Nephron (organoid): ENCODE measurements around the gene CTNNA3.

ENCODE experiments used
- H3K27ac Mint-ChIP-seq, 3 experiments: 2 replicates each; pipeline ENCODE4 v1.8.0; 2020; ENCODE audit warnings: mixed read lengths in 3 of 3, mild to moderate bottlenecking in 2 of 3, moderate library complexity in 1 of 3
- H3K27me3 Mint-ChIP-seq: 2 replicates; pipeline ENCODE4 v1.8.0; 2021; ENCODE audit warnings: low read depth, mild to moderate bottlenecking, moderate library complexity, mixed read lengths
- H3K36me3 Mint-ChIP-seq: 2 replicates; pipeline ENCODE4 v1.8.0; 2020; ENCODE audit warnings: low read depth, mixed read lengths
- H3K4me1 Mint-ChIP-seq: 2 replicates; pipeline ENCODE4 v1.8.0; 2020; ENCODE audit warnings: mixed read lengths
- H3K4me3 Mint-ChIP-seq, 3 experiments: 2 replicates each; pipeline ENCODE4 v1.8.0; 2020; ENCODE audit warnings: mild to moderate bottlenecking in 3 of 3, mixed read lengths in 3 of 3, moderate library complexity in 2 of 3
- H3K9me3 Mint-ChIP-seq: 2 replicates; pipeline ENCODE4 v1.8.0; 2020; ENCODE audit warnings: mixed read lengths
- TF ChIP-seq, protein P1 (sequence below), 3 experiments: fragments of 200-600 bp; sonication (generic); IDR thresholded peaks; one replicate each; pipeline ENCODE4 v1.5.0; 2021; ENCODE audit warnings: antibody characterized with exemption in 3 of 3; ENCODE audit not compliant: unreplicated experiment in 3 of 3

CTNNA3 gene

DNA sequence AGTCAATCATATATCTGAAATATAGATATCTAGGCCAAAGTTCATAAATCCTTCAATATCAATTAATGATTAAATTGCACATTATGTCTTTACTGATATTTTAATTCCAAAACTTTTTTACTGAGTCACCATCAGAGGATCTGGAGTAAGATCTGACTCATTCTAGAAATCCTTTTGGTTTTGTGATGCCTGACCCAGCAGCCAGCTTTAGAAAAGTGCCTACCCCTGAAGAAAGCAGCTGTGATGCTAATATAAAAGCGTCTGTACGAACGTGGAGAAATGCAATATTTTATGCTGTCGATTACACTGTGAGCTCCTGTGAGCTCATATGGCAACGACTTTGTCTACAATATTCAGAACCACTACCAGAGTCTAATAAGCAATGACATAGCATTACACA is 912.7 kb downstream of the CTNNA3 start:
- H3K36me3 Mint-ChIP-seq = no peaks in the 10 kb centered on the region
- H3K4me1 Mint-ChIP-seq = peaks cover 8% of the 10 kb centered on the region
- no peaks in the 10 kb centered on the region for H3K27me3 Mint-ChIP-seq
- H3K4me3 Mint-ChIP-seq = no peak overlapping the region
- no peaks in the 10 kb centered on the region for H3K9me3 Mint-ChIP-seq
- H3K27ac Mint-ChIP-seq = no peak overlapping the region
- TF ChIP-seq, protein P1, sequence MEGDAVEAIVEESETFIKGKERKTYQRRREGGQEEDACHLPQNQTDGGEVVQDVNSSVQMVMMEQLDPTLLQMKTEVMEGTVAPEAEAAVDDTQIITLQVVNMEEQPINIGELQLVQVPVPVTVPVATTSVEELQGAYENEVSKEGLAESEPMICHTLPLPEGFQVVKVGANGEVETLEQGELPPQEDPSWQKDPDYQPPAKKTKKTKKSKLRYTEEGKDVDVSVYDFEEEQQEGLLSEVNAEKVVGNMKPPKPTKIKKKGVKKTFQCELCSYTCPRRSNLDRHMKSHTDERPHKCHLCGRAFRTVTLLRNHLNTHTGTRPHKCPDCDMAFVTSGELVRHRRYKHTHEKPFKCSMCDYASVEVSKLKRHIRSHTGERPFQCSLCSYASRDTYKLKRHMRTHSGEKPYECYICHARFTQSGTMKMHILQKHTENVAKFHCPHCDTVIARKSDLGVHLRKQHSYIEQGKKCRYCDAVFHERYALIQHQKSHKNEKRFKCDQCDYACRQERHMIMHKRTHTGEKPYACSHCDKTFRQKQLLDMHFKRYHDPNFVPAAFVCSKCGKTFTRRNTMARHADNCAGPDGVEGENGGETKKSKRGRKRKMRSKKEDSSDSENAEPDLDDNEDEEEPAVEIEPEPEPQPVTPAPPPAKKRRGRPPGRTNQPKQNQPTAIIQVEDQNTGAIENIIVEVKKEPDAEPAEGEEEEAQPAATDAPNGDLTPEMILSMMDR (IDR thresholded peaks at IDR 0.05; ENCODE audit: unreplicated experiment in 3 of 3) = no peak

DNA sequence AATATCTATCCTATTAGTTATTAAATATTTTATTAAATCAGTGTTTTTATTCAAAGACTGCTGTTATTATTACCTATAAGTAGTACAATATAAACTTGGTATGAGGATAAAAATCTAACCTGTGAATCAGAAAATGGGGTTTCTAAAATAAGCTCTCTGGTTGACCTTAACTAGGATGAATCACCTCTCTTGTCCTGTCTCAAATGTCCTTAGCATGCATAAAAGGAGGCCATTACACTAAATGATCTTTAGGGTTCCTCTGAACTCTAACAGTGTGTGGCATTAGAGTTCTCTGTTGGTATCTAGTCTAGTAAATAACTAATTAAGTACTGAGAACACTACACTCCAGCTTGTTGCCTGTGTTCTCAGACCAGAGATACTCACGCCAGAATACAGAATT is 913.2 kb downstream of the CTNNA3 start:
- no peak overlapping the region for H3K4me3 Mint-ChIP-seq
- no peak overlapping the region for H3K27ac Mint-ChIP-seq
- H3K9me3 Mint-ChIP-seq = no peaks in the 10 kb centered on the region
- H3K27me3 Mint-ChIP-seq = no peaks in the 10 kb centered on the region
- TF ChIP-seq, protein P1 (IDR thresholded peaks at IDR 0.05; ENCODE audit: unreplicated experiment in 3 of 3) = no peak
- H3K36me3 Mint-ChIP-seq = no peaks in the 10 kb centered on the region
- H3K4me1 Mint-ChIP-seq = peaks cover 5% of the 10 kb centered on the region

DNA sequence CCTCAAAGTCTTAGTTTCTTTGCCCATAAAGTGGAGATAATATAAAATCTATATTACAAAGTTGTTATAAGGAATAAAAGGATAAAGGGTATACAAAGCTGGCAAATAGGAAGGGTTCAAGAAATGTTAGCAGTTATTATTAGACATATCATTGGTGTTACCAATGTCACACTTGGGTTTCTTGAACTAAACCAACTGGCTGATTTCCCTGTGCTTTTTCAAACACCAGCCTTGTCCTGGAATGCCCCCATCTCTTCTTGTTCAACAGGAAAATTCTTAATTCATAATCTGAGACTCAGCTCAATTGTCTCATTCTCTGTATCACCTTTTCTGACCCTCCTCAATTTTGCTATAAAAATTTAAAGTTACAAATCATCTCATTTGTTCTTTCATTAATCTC is 913.9 kb downstream of the CTNNA3 start:
- Mint-ChIP-seq H3K4me1 (peaks cover 5% of the 10 kb centered on the region), H3K27me3 (no peaks in the 10 kb centered on the region), H3K9me3 (no peaks in the 10 kb centered on the region), H3K27ac (no peak overlapping the region), H3K36me3 (no peaks in the 10 kb centered on the region), H3K4me3 (no peak overlapping the region)
- TF ChIP-seq, protein P1 (IDR thresholded peaks at IDR 0.05; ENCODE audit: unreplicated experiment in 3 of 3) = no peak

DNA sequence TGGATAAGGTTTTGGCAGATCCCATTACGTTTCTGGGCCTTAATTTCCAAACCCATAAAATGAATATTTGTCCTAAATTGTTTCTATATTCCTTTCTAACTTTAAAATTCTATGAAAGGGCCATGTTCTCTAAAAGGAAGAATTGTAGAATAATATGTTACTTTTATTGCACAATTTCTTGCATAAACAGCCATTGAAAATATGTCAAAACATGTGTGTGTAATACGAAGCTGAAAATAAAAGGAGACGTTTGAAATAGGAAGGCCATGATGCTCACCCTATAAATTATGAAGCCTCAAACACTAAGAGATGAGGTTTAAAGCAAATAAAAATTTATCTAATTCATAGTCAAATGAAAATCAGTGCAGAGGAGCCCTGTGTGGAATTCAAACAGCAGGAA is 915.2 kb downstream of the CTNNA3 start:
- no peaks in the 10 kb centered on the region for H3K9me3 Mint-ChIP-seq
- TF ChIP-seq, protein P1 (IDR thresholded peaks at IDR 0.05; ENCODE audit: unreplicated experiment in 3 of 3) = no peak
- H3K27ac Mint-ChIP-seq = no peak overlapping the region
- no peak overlapping the region for H3K4me3 Mint-ChIP-seq
- H3K27me3 Mint-ChIP-seq = no peaks in the 10 kb centered on the region
- peaks cover 5% of the 10 kb centered on the region for H3K4me1 Mint-ChIP-seq
- H3K36me3 Mint-ChIP-seq = no peaks in the 10 kb centered on the region

DNA sequence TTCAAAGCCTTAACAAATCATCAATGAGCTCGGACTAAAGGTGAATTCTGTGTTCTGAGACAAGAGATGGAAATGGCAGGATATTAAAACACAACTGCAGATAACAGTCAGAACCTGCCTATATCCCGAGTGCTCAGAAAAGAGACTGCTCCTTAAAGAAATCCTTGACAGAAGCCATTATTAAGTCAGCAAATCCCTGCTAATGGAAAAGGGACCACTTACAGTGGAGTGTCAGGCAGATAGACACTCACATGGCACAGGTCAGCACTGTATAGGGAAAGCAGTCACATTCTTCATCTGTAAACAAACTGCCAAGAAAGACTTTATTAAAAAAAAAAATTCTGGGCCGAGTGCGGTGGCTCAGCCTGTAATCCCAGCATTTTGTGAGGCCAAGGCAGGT is 917.6 kb downstream of the CTNNA3 start:
- no peaks in the 10 kb centered on the region for H3K4me1 Mint-ChIP-seq
- H3K27me3 Mint-ChIP-seq = no peaks in the 10 kb centered on the region
- no peaks in the 10 kb centered on the region for H3K36me3 Mint-ChIP-seq
- H3K9me3 Mint-ChIP-seq = no peaks in the 10 kb centered on the region
- TF ChIP-seq, protein P1 (IDR thresholded peaks at IDR 0.05; ENCODE audit: unreplicated experiment in 3 of 3) = no peak
- no peak overlapping the region for H3K27ac Mint-ChIP-seq
- H3K4me3 Mint-ChIP-seq = no peak overlapping the region

DNA sequence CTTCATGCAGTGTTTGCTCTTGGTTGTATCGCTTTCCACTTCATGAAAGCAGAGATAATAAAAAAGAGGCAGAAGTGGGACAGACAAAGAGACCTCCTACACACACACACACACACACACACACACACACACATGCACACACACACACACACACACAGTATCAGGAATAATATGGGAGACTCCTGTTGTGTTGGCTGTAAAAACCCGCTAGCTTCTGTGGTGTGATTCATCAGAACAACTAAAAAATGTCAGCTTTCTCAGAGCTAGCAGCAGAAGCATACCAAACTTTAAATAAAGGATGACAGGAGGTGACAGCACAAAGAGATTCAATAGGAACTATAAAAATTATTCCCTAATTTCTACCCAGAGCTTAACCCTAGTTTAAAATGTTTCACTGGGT is 918.3 kb downstream of the CTNNA3 start:
- H3K27ac Mint-ChIP-seq = peak overlapping the region in 1 of 3 experiments; percentile 32
- H3K36me3 Mint-ChIP-seq = no peaks in the 10 kb centered on the region
- no peaks in the 10 kb centered on the region for H3K27me3 Mint-ChIP-seq
- H3K4me3 Mint-ChIP-seq = no peak overlapping the region
- no peaks in the 10 kb centered on the region for H3K4me1 Mint-ChIP-seq
- TF ChIP-seq, protein P1 (IDR thresholded peaks at IDR 0.05; ENCODE audit: unreplicated experiment in 3 of 3) = no peak
- H3K9me3 Mint-ChIP-seq = no peaks in the 10 kb centered on the region
